K562 (cell line): ENCODE data around the gene CDIPT. TPM values are rescaled to one million over a fixed set of nuclear protein-coding genes. Genes with fewer than 3 reads are reported as not detected.

Experiments
- ATAC-seq: fragments of 200-7000 bp; cut with Tn5 transposase; 3 replicates; pipeline ENCODE4 v1.9.1; 2020; ENCODE audit warnings: moderate library complexity
- BruUV-seq: library from RNA; stranded (reverse); fragments of 400-500 nt; replicated peaks from 2 replicates; lab custom pipeline; 2021; lab: Mats Ljungman, UMichigan
- CTCF ChIA-PET: fragments of 300-600 bp; formaldehyde crosslinking; extraction: SDS; loops from one replicate; lab custom pipeline; 2021; ENCODE audit warnings: low intra/inter-chr PET ratio; lab: Yijun Ruan, JAX
- POLR2A ChIA-PET: fragments of 300-600, 350-650 bp; sonication (Branson Sonifier 250); formaldehyde crosslinking; extraction: SDS; loops from one replicate; lab custom pipeline; 2021; ENCODE audit warnings: antibody characterized with exemption, inconsistent platforms; lab: Yijun Ruan, JAX
- DNase-seq, 4 experiments: peaks; one replicate each; pipeline versions ENCODE4 v3.0.0 to v3.0.0-alpha.2; 2011 to 2018; ENCODE audit warnings: low spot score in 3 of 4, mixed read lengths in 3 of 4; ENCODE audit errors: extremely low read depth in 1 of 4
- FAIRE-seq: peaks from 2 replicates; lab custom pipeline; 2011; peaks lifted over from hg19 to GRCh38; lab: Jason Lieb, UNC
- H2AFZ ChIP-seq: 2 replicates; pipeline ENCODE4 v1.6.0; 2011; ENCODE audit warnings: low read depth, low read length, control low read depth, inconsistent platforms
- H3K27ac ChIP-seq: fragments of 200-600 bp; 3 replicates; pipeline ENCODE4 v1.8.0; 2011; ENCODE audit warnings: low read depth, mild to moderate bottlenecking, control low read depth, inconsistent platforms, low read length, moderate library complexity, mixed read lengths; ENCODE audit errors: extremely low read depth
- H3K27me3 ChIP-seq, 2 experiments: fragments of 300-600 bp in 1 of 2; 2 replicates in 1 of 2; 3 replicates in 1 of 2; pipeline versions ENCODE4 v1.6.0 to v1.8.0; 2011; ENCODE audit warnings: inconsistent platforms in 2 of 2, low read length in 2 of 2, mild to moderate bottlenecking in 1 of 2, mixed read lengths in 1 of 2, moderate library complexity in 1 of 2; ENCODE audit not compliant: control insufficient read depth in 2 of 2, insufficient read depth in 2 of 2
- H3K36me3 ChIP-seq: fragments of 300-600 bp; 3 replicates; pipeline ENCODE4 v1.8.0; 2011; ENCODE audit warnings: mild to moderate bottlenecking, low read length, inconsistent platforms; ENCODE audit not compliant: control insufficient read depth, insufficient read depth
- H3K4me1 ChIP-seq, 2 experiments: fragments of 200-600 bp in 1 of 2; replicated peaks in 1 of 2; 2 replicates in 1 of 2; 3 replicates in 1 of 2; pipeline versions ENCODE4 v1.5.1 to v1.8.0; 2011; ENCODE audit warnings: inconsistent platforms in 2 of 2, low read length in 2 of 2, mild to moderate bottlenecking in 1 of 2, mixed read lengths in 1 of 2, moderate library complexity in 1 of 2; ENCODE audit not compliant: control insufficient read depth in 2 of 2, insufficient read depth in 2 of 2
- H3K4me2 ChIP-seq: 2 replicates; pipeline ENCODE4 v1.6.1; 2011; ENCODE audit warnings: low read length, control low read depth, inconsistent platforms, mixed read lengths; ENCODE audit not compliant: insufficient read depth
- H3K4me3 ChIP-seq: fragments of 200-600 bp; sonication (generic), shearing (Covaris generic); 2 replicates; pipeline ENCODE4 v1.5.1; 2016; ENCODE audit warnings: control low read depth, inconsistent platforms
- H3K79me2 ChIP-seq: fragments of 200-600 bp; 3 replicates; pipeline ENCODE4 v1.8.0; 2011; ENCODE audit warnings: low read length, inconsistent platforms; ENCODE audit not compliant: control insufficient read depth, insufficient read depth
- H3K9ac ChIP-seq, 2 experiments: 2 replicates each; pipeline versions ENCODE4 v1.6.0 to v1.6.1; 2011; ENCODE audit warnings: low read depth in 2 of 2, low read length in 2 of 2, control low read depth in 1 of 2, inconsistent platforms in 1 of 2, mild to moderate bottlenecking in 1 of 2, mixed read lengths in 1 of 2; ENCODE audit not compliant: insufficient read depth in 1 of 2
- H3K9me1 ChIP-seq: one replicate; pipeline ENCODE4 v1.6.0; 2011; ENCODE audit warnings: inconsistent platforms, mild to moderate bottlenecking, low read length, moderate library complexity; ENCODE audit not compliant: control insufficient read depth, insufficient read depth
- H3K9me3 ChIP-seq: replicated peaks from 2 replicates; pipeline ENCODE4 v1.5.1; 2011; ENCODE audit warnings: low read depth, low read length, inconsistent platforms; ENCODE audit not compliant: control insufficient read depth, insufficient read depth
- H4K20me1 ChIP-seq: replicated peaks from 2 replicates; pipeline ENCODE4 v1.6.1; 2011; ENCODE audit warnings: low read length, inconsistent platforms, mixed read lengths; ENCODE audit not compliant: control insufficient read depth, insufficient read depth
- BHLHE40 ChIP-seq: IDR thresholded peaks from 2 replicates; pipeline ENCODE4 v1.6.1; 2011; ENCODE audit warnings: low read length, improper control_type of control experiment
- HDAC8 ChIP-seq: fragments of 450-650 bp; IDR thresholded peaks from 2 replicates; pipeline ENCODE4 v1.6.1; 2016; ENCODE audit warnings: mild to moderate bottlenecking, missing genetic modification characterization, moderate library complexity, missing compliant biosample characterization
- HDGF ChIP-seq: fragments of 450-650 bp; IDR thresholded peaks from 2 replicates; pipeline ENCODE4 v1.6.1; 2016
- LARP7 ChIP-seq: fragments of 450-650 bp; IDR thresholded peaks from 2 replicates; pipeline ENCODE4 v1.6.1; 2016
- RNF2 ChIP-seq: sonication (generic); IDR thresholded peaks from 2 replicates; pipeline ENCODE4 v1.6.1; 2016
- SP1 ChIP-seq: sonication (generic); formaldehyde crosslinking; IDR thresholded peaks from 2 replicates; pipeline ENCODE4 v1.8.1; 2022; ENCODE audit warnings: mild to moderate bottlenecking, missing genetic modification reagents
- STAT5B ChIP-seq: fragments of 250-450 bp; sonication (Bioruptor Pico); IDR thresholded peaks from 2 replicates; pipeline ENCODE4 v1.8.0; 2021; ENCODE audit warnings: mild to moderate bottlenecking, inconsistent platforms
- THRAP3 ChIP-seq: fragments of 450-650 bp; IDR thresholded peaks from 2 replicates; pipeline ENCODE4 v1.6.1; 2016; ENCODE audit warnings: mild to moderate bottlenecking, inconsistent platforms, borderline replicate concordance
- TRIM24 ChIP-seq, 2 experiments: fragments of 450-650 bp; IDR thresholded peaks; 2 replicates each; pipeline ENCODE4 v1.6.1; 2016
- ZNF239 ChIP-seq: fragments of 250-450 bp; sonication (Bioruptor Pico); IDR thresholded peaks from 2 replicates; pipeline ENCODE4 v1.4.0; 2020; ENCODE audit warnings: mild to moderate bottlenecking
- ZNF24 ChIP-seq: fragments of 450-650 bp; IDR thresholded peaks from 2 replicates; pipeline ENCODE4 v1.6.1; 2016
- ZNF695 ChIP-seq: fragments of 450-650 bp; formaldehyde crosslinking; IDR thresholded peaks from 2 replicates; pipeline ENCODE4 v1.4.0; 2020; ENCODE audit warnings: mild to moderate bottlenecking, moderate library complexity
- WGBS: fragments of 100-300 bp; shearing (Covaris generic); methylation state at CpG from one replicate; pipeline ENCODE4 v1.1.6; 2016; ENCODE audit warnings: low coverage, mixed read lengths; ENCODE audit not compliant: insufficient coverage; ENCODE audit errors: missing lambda C conversion rate; 5-methylcytosine and 5-hydroxymethylcytosine counted together
- in situ Hi-C: fragments of 300-500 bp; cut with MboI; formaldehyde crosslinking; loops from 4 replicates; pipeline ENCODE4 v1.15.0; 2018; ENCODE audit warnings: inconsistent platforms, mixed read lengths
- intact Hi-C: fragments of 100-400 bp; cut with micrococcal nuclease; formaldehyde crosslinking; loops from 2 replicates; pipeline ENCODE4 v1.14.2; 2022
- polyA plus RNA-seq, 8 experiments: library from polyadenylated mRNA; depleted of rRNA in 4 of 8; stranded (reverse) in 5 of 8; unstranded in 3 of 8; fragments of >200 nt; fragmentation: Nextera tagmentation in 2 of 8; fragmentation: Illumina TruSeq in 1 of 8; extraction: Ambion mirVana in 2 of 8; extraction: Trizol in 1 of 8; gene quantifications; 2 replicates each; pipeline versions ENCODE4 v1.2.1 to v1.2.3, GENCODE V29; 2011 to 2014; ENCODE audit warnings: inconsistent platforms in 1 of 8, missing spikeins in 1 of 8
- total RNA-seq, 7 experiments: library from RNA; depleted of rRNA in 6 of 7; stranded (reverse); fragments of >200 nt in 6 of 7; fragmentation: Illumina TruSeq in 2 of 7; extraction: Trizol in 2 of 7; gene quantifications; 2 replicates each; pipeline versions ENCODE4 v1.2.1 to v1.2.3, GENCODE V29; 2011 to 2021; ENCODE audit warnings: low replicate concordance in 1 of 7
- TF ChIP-seq, protein P1 (sequence below): sonication (generic); formaldehyde crosslinking; IDR thresholded peaks from 2 replicates; pipeline ENCODE4 v1.8.1; 2022; ENCODE audit warnings: missing genetic modification reagents
- TF ChIP-seq, protein P2 (sequence below): sonication (generic); formaldehyde crosslinking; IDR thresholded peaks from 2 replicates; pipeline ENCODE4 v1.8.0; 2022; ENCODE audit warnings: mild to moderate bottlenecking, missing genetic modification reagents
- TF ChIP-seq, protein P3 (sequence below): sonication (generic); formaldehyde crosslinking; IDR thresholded peaks from 2 replicates; pipeline ENCODE4 v1.8.0; 2023; ENCODE audit warnings: mild to moderate bottlenecking, missing genetic modification reagents
- TF ChIP-seq, protein P4 (sequence below): fragments of 250-450 bp; sonication (Bioruptor Pico); IDR thresholded peaks from 2 replicates; pipeline ENCODE4 v1.5.0; 2021

Gene CDIPT
- total and polyA plus RNA-seq, 9 of the 15 experiments (the other 6 are each of a cell fraction or from before 2014, with no cell fraction given) = 1.3 to 37.0 (median 23.0) TPM

DNA sequence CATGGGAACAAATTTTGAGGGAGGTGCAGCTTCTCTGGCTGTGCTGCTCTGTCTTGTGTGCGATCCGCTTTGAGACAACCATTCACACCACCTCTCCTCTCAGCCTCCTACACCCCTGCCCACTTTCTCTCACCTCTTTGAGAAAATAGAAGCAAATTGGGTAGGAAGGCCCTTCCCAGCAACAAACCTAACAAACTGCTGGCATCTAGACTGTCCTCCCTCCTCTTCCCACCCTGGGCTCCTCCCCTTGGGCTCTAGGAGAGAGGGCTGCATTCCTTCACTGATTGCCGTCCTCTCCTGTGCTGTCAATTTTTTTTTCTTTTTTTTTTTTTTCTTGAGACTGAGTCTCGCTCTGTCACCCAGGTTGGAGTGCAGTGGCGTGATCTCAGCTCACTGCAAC lies 13.5 kb downstream of the CDIPT start:
- TF ChIP-seq HDGF = no peak
- TF ChIP-seq LARP7 = no peak
- TF ChIP-seq ZNF239 (CRISPR knock-in tag) = no peak
- TF ChIP-seq RNF2 = no peak
- no peak for TF ChIP-seq HDAC8 (tag)
- TF ChIP-seq ZNF695 (CRISPR knock-in tag) = no peak
- TF ChIP-seq, protein P1, sequence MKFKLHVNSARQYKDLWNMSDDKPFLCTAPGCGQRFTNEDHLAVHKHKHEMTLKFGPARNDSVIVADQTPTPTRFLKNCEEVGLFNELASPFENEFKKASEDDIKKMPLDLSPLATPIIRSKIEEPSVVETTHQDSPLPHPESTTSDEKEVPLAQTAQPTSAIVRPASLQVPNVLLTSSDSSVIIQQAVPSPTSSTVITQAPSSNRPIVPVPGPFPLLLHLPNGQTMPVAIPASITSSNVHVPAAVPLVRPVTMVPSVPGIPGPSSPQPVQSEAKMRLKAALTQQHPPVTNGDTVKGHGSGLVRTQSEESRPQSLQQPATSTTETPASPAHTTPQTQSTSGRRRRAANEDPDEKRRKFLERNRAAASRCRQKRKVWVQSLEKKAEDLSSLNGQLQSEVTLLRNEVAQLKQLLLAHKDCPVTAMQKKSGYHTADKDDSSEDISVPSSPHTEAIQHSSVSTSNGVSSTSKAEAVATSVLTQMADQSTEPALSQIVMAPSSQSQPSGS = no peak
- TF ChIP-seq SP1 = no peak
- TF ChIP-seq, protein P2, sequence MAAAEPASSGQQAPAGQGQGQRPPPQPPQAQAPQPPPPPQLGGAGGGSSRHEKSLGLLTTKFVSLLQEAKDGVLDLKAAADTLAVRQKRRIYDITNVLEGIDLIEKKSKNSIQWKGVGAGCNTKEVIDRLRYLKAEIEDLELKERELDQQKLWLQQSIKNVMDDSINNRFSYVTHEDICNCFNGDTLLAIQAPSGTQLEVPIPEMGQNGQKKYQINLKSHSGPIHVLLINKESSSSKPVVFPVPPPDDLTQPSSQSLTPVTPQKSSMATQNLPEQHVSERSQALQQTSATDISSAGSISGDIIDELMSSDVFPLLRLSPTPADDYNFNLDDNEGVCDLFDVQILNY (CRISPR knock-in tag) = no peak
- TF ChIP-seq ZNF24 = no peak
- no peak for TF ChIP-seq THRAP3
- TF ChIP-seq, protein P3, sequence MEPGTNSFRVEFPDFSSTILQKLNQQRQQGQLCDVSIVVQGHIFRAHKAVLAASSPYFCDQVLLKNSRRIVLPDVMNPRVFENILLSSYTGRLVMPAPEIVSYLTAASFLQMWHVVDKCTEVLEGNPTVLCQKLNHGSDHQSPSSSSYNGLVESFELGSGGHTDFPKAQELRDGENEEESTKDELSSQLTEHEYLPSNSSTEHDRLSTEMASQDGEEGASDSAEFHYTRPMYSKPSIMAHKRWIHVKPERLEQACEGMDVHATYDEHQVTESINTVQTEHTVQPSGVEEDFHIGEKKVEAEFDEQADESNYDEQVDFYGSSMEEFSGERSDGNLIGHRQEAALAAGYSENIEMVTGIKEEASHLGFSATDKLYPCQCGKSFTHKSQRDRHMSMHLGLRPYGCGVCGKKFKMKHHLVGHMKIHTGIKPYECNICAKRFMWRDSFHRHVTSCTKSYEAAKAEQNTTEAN (CRISPR knock-in tag) = no peak
- TF ChIP-seq STAT5B = no peak
- TF ChIP-seq BHLHE40 = no peak
- TF ChIP-seq TRIM24 (IDR thresholded peaks at IDR 0.05) = no peak
- TF ChIP-seq, protein P4, sequence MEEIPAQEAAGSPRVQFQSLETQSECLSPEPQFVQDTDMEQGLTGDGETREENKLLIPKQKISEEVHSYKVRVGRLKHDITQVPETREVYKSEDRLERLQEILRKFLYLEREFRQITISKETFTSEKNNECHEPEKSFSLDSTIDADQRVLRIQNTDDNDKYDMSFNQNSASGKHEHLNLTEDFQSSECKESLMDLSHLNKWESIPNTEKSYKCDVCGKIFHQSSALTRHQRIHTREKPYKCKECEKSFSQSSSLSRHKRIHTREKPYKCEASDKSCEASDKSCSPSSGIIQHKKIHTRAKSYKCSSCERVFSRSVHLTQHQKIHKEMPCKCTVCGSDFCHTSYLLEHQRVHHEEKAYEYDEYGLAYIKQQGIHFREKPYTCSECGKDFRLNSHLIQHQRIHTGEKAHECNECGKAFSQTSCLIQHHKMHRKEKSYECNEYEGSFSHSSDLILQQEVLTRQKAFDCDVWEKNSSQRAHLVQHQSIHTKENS (CRISPR knock-in tag) = no peak
- no peak for FAIRE-seq
- Histone ChIP-seq H3K36me3 (no peaks in the 10 kb centered on the region), H3K79me2 (no peaks in the 10 kb centered on the region), H3K4me1 (peaks cover 0 to 26% of the 10 kb centered on the region in 2 experiments; a peak in 2 of 5 replicates), H3K27ac (no peak overlapping the region), H3K4me2 (no peak overlapping the region), H3K9me1 (no peaks in the 10 kb centered on the region), H4K20me1 (no peaks in the 10 kb centered on the region), H3K4me3 (no peak overlapping the region), H3K9me3 (no peaks in the 10 kb centered on the region), H3K27me3 (no peaks in the 10 kb centered on the region), H3K9ac (peak overlapping the region in 1 of 2 experiments; percentile 58; a peak in 1 of 4 replicates), H2AFZ (no peak overlapping the region)
- BruUV-seq = no TSS peak
- ATAC-seq = no peak
- ChIA-PET POLR2A (interaction anchor here (0.7 to 1.6 kb wide), 2 partner anchors 23 to 150 kb away, joined by 6 to 7 read pairs; no protein-coding TSS in a partner anchor), CTCF (interaction anchor here (0.6 kb wide), 1 partner anchor 195 kb away, joined by 3 read pairs; no protein-coding TSS in a partner anchor)
- in situ Hi-C loops = no loop called here
- no peak for DNase-seq
- WGBS = 59% methylated on average over 4 of the region's 5 CpGs
- intact Hi-C loops = loop anchor here (2.0 kb wide), 1 partner anchor 43 kb away; the partner anchor contains the start of gene MAZ
